Epithelial cell of esophagus (primary cell): ENCODE data around the gene APLP2.

Experiments
- DNase-seq: peaks from one replicate; pipeline ENCODE4 v3.0.0; 2010; ENCODE audit warnings: low read depth
- H3K4me3 ChIP-seq: 2 replicates; pipeline ENCODE4 v1.5.1; 2011; ENCODE audit warnings: mild to moderate bottlenecking, low read length, control low read depth
- CTCF ChIP-seq: IDR thresholded peaks from 2 replicates; pipeline ENCODE4 v1.5.1; 2011; ENCODE audit warnings: low read depth, mild to moderate bottlenecking, low read length, control low read depth, inconsistent platforms; ENCODE audit not compliant: insufficient read depth; ENCODE audit errors: missing control alignments

APLP2 gene

GRCh38 chr11:130139401-130139800 lies 69.7 kb downstream of the APLP2 start:
- TF ChIP-seq CTCF: no peak
- no peak overlapping the region for H3K4me3 ChIP-seq
- DNase-seq: no peak

GRCh38 chr11:130141561-130142341 lies 72.1 kb downstream of the APLP2 start:
- no peak overlapping the region for H3K4me3 ChIP-seq
- no peak for DNase-seq
- no peak for TF ChIP-seq CTCF

GRCh38 chr11:130144141-130144540 lies 74.4 kb downstream of the APLP2 start:
- no peak for TF ChIP-seq CTCF
- DNase-seq: no peak
- H3K4me3 ChIP-seq: no peak overlapping the region

GRCh38 chr11:130144861-130145281 lies 75.2 kb downstream of the APLP2 start:
- no peak for DNase-seq
- TF ChIP-seq CTCF: no peak
- no peak overlapping the region for H3K4me3 ChIP-seq

GRCh38 chr11:130145311-130145812 lies 75.7 kb downstream of the APLP2 start:
- no peak overlapping the region for H3K4me3 ChIP-seq
- no peak for TF ChIP-seq CTCF
- peak; percentile 39 for DNase-seq

GRCh38 chr11:130145975-130146776 lies 76.5 kb downstream of the APLP2 start:
- TF ChIP-seq CTCF: peak; percentile 63
- DNase-seq: peak; percentile 97
- H3K4me3 ChIP-seq: no peak overlapping the region
